Stimulated activated CD8-positive, alpha-beta memory T cell treated with anti-CD3 and anti-CD28 coated beads, Interleukin-12 subunit alpha, Interleukin-12 subunit beta, amount 100 ng/mL, for 24 hours (primary cell): ENCODE measurements around the gene TEAD2.
"Not testable (repeated sequence)": the region's sequence is repeated elsewhere in the genome, so short reads cannot be mapped to it uniquely, and the experiment has no call there.

Source experiments
- DNase-seq: peaks from one replicate; pipeline ENCODE4 v3.0.0-alpha.2; 2020; ENCODE audit errors: extremely low read depth

The TEAD2 gene

GRCh38 chr19:49333418-49333805, 28.8 kb downstream of the TEAD2 start:
- DNase-seq = no peak

- not testable (repeated sequence) for DNase-seq
These were observed 29.4 kb downstream of the TEAD2 start for GRCh38 chr19:49332691-49333417.

GRCh38 chr19:49331616-49332055, 30.6 kb downstream of the TEAD2 start:
- DNase-seq = no peak

- DNase-seq = not testable (repeated sequence)
These were observed 31.0 kb downstream of the TEAD2 start for GRCh38 chr19:49331187-49331586.

- DNase-seq = no peak
These were observed 33.5 kb downstream of the TEAD2 start for GRCh38 chr19:49328741-49329140.

- no peak for DNase-seq
These were observed 34.2 kb downstream of the TEAD2 start for GRCh38 chr19:49327878-49328544.

- no peak for DNase-seq
These were observed 36.0 kb downstream of the TEAD2 start for GRCh38 chr19:49326165-49326704.

- not testable (repeated sequence) for DNase-seq
These were observed 36.5 kb downstream of the TEAD2 start for GRCh38 chr19:49325756-49326155.

- no peak for DNase-seq
These were observed 37.2 kb downstream of the TEAD2 start, which contains the start of gene SLC6A16 for GRCh38 chr19:49324801-49325576. TSS of gene SLC6A16 (minus strand) at chr19:49325191. CDS start at chr19:49311347, 13,844 bp downstream.

- no peak for DNase-seq
These were observed 43.9 kb downstream of the TEAD2 start for GRCh38 chr19:49318296-49318695.

GRCh38 chr19:49316284-49316683, 45.9 kb downstream of the TEAD2 start:
- DNase-seq = no peak

- no peak for DNase-seq
These were observed 47.1 kb downstream of the TEAD2 start for GRCh38 chr19:49315111-49315510.

- DNase-seq = no peak
These were observed 53.1 kb downstream of the TEAD2 start for GRCh38 chr19:49309087-49309486.

- not testable (repeated sequence) for DNase-seq
These were observed 55.5 kb downstream of the TEAD2 start for GRCh38 chr19:49306734-49307133.

- no peak for DNase-seq
These were observed 60.4 kb downstream of the TEAD2 start for GRCh38 chr19:49301866-49302252.

- DNase-seq = peak; percentile 49
These were observed 60.9 kb downstream of the TEAD2 start for GRCh38 chr19:49301165-49301865.

- not testable (repeated sequence) for DNase-seq
These were observed 63.6 kb downstream of the TEAD2 start for GRCh38 chr19:49298653-49299052.

GRCh38 chr19:49297403-49297802, 64.8 kb downstream of the TEAD2 start:
- DNase-seq = no peak

- no peak for DNase-seq
These were observed 66.9 kb downstream of the TEAD2 start for GRCh38 chr19:49295208-49295880.

- no peak for DNase-seq
These were observed 67.8 kb downstream of the TEAD2 start for GRCh38 chr19:49294401-49294800.
